MV-4-11 (cell line): Measurements from ENCODE around the gene SCN5A.

Source experiments
- DNase-seq: peaks from one replicate; lab custom pipeline; 2025; lab: John Stamatoyannopoulos, UW

The SCN5A gene

GRCh38 chr3:38578081-38578475 lies 71.4 kb downstream of the SCN5A start:
- no peak for DNase-seq

- no peak for DNase-seq
Measured at GRCh38 chr3:38577371-38578080, 72.0 kb downstream of the SCN5A start.

GRCh38 chr3:38576526-38577370 lies 72.7 kb downstream of the SCN5A start:
- DNase-seq = no peak

GRCh38 chr3:38576131-38576525 lies 73.4 kb downstream of the SCN5A start:
- no peak for DNase-seq

GRCh38 chr3:38575279-38575843 lies 74.1 kb downstream of the SCN5A start:
- no peak for DNase-seq

- peak; percentile 40 for DNase-seq
Measured at GRCh38 chr3:38574411-38575278, 74.8 kb downstream of the SCN5A start.

- DNase-seq = no peak
Measured at GRCh38 chr3:38573556-38573955, 75.9 kb downstream of the SCN5A start.

GRCh38 chr3:38573111-38573510 lies 76.4 kb downstream of the SCN5A start:
- DNase-seq = no peak

GRCh38 chr3:38567498-38567897 lies 82.0 kb downstream of the SCN5A start:
- no peak for DNase-seq

- peak; percentile 4 for DNase-seq
Measured at GRCh38 chr3:38566794-38567193, 82.7 kb downstream of the SCN5A start.

- no peak for DNase-seq
Measured at GRCh38 chr3:38566215-38566528, 83.3 kb downstream of the SCN5A start.

- DNase-seq = no peak
Measured at GRCh38 chr3:38565339-38566214, 83.9 kb downstream of the SCN5A start.

GRCh38 chr3:38564631-38565338 lies 84.7 kb downstream of the SCN5A start:
- DNase-seq = no peak

GRCh38 chr3:38563886-38564270 lies 85.6 kb downstream of the SCN5A start:
- no peak for DNase-seq

GRCh38 chr3:38563070-38563885 lies 86.2 kb downstream of the SCN5A start:
- DNase-seq = no peak

GRCh38 chr3:38562467-38562925 lies 87.0 kb downstream of the SCN5A start:
- DNase-seq = no peak

- no peak for DNase-seq
Measured at GRCh38 chr3:38561746-38562466, 87.6 kb downstream of the SCN5A start.

GRCh38 chr3:38560996-38561717 lies 88.3 kb downstream of the SCN5A start:
- DNase-seq = no peak
